H9 (cell line): ENCODE results near the gene MAD1L1. TPM values are rescaled to one million over a fixed set of nuclear protein-coding genes. Genes with fewer than 3 reads are reported as not detected.

ENCODE experiments used
- DNase-seq: peaks from one replicate; pipeline ENCODE4 v3.0.0-alpha.2; 2017
- H2AFZ ChIP-seq: one replicate; pipeline ENCODE4 v1.6.1; 2013; ENCODE audit warnings: mild to moderate bottlenecking, low read length, control low read depth, moderate library complexity
- H2AK5ac ChIP-seq: 2 replicates; pipeline ENCODE4 v1.6.1; 2013; ENCODE audit warnings: low read length, control low read depth, mixed read lengths; ENCODE audit not compliant: insufficient read length
- H2BK120ac ChIP-seq: one replicate; pipeline ENCODE4 v1.6.1; 2013; ENCODE audit warnings: low read depth, mild to moderate bottlenecking, low read length, control low read depth, inconsistent platforms; ENCODE audit not compliant: poor library complexity, severe bottlenecking
- H2BK12ac ChIP-seq: 2 replicates; pipeline ENCODE4 v1.6.1; 2013; ENCODE audit warnings: low read length, control low read depth, mixed read lengths, low read depth; ENCODE audit not compliant: insufficient read length
- H2BK15ac ChIP-seq: 2 replicates; pipeline ENCODE4 v1.6.1; 2013; ENCODE audit warnings: low read depth, low read length, control low read depth
- H2BK20ac ChIP-seq: one replicate; pipeline ENCODE4 v1.6.1; 2013; ENCODE audit warnings: low read depth, mild to moderate bottlenecking, low read length, control low read depth, inconsistent platforms; ENCODE audit not compliant: poor library complexity, severe bottlenecking
- H2BK5ac ChIP-seq: 2 replicates; pipeline ENCODE4 v1.6.1; 2013; ENCODE audit warnings: low read length, control low read depth, mixed read lengths; ENCODE audit not compliant: insufficient read length
- H3K14ac ChIP-seq: 2 replicates; pipeline ENCODE4 v1.6.1; 2013; ENCODE audit warnings: low read length, control low read depth; ENCODE audit not compliant: insufficient read depth
- H3K18ac ChIP-seq: 2 replicates; pipeline ENCODE4 v1.6.1; 2013; ENCODE audit warnings: low read depth, mild to moderate bottlenecking, mixed read lengths, low read length, control low read depth; ENCODE audit not compliant: insufficient read length
- H3K23ac ChIP-seq: 2 replicates; pipeline ENCODE4 v1.6.1; 2013; ENCODE audit warnings: low read length, control low read depth, mixed read lengths, low read depth; ENCODE audit not compliant: insufficient read length
- H3K23me2 ChIP-seq: 2 replicates; pipeline ENCODE4 v1.6.1; 2013; ENCODE audit warnings: low read depth, mild to moderate bottlenecking, mixed read lengths, low read length, control low read depth; ENCODE audit not compliant: insufficient read length, poor library complexity, severe bottlenecking
- H3K27ac ChIP-seq: 2 replicates; pipeline ENCODE4 v1.5.1; 2013; ENCODE audit warnings: low read length, control low read depth, mixed read lengths, low read depth; ENCODE audit not compliant: insufficient read length
- H3K27me3 ChIP-seq: 2 replicates; pipeline ENCODE4 v1.6.1; 2013; ENCODE audit warnings: low read length, control low read depth, inconsistent platforms; ENCODE audit not compliant: insufficient read depth
- H3K4ac ChIP-seq: 2 replicates; pipeline ENCODE4 v1.6.1; 2013; ENCODE audit warnings: low read depth, mild to moderate bottlenecking, control low read depth, inconsistent platforms, low read length, moderate library complexity
- H3K4me1 ChIP-seq: 2 replicates; pipeline ENCODE4 v1.6.1; 2013; ENCODE audit warnings: low read length, control low read depth, inconsistent platforms; ENCODE audit not compliant: insufficient read depth
- H3K4me2 ChIP-seq: 2 replicates; pipeline ENCODE4 v1.6.1; 2013; ENCODE audit warnings: low read length, control low read depth, mixed read lengths; ENCODE audit not compliant: insufficient read length, insufficient read depth
- H3K56ac ChIP-seq: 2 replicates; pipeline ENCODE4 v1.6.1; 2013; ENCODE audit warnings: low read depth, mild to moderate bottlenecking, mixed read lengths, low read length, control low read depth; ENCODE audit not compliant: insufficient read length
- H3K79me1 ChIP-seq: 2 replicates; pipeline ENCODE4 v1.6.1; 2013; ENCODE audit warnings: low read depth, mild to moderate bottlenecking, moderate library complexity, low read length, control low read depth, inconsistent platforms; ENCODE audit not compliant: insufficient read depth, poor library complexity, severe bottlenecking
- H3K79me2 ChIP-seq: 2 replicates; pipeline ENCODE4 v1.6.1; 2013; ENCODE audit warnings: low read length, control low read depth, inconsistent platforms; ENCODE audit not compliant: insufficient read depth
- H3K9ac ChIP-seq: 2 replicates; pipeline ENCODE4 v1.6.1; 2013; ENCODE audit warnings: low read length, control low read depth, mixed read lengths; ENCODE audit not compliant: insufficient read length; ENCODE audit errors: extremely low read depth
- H3K9me3 ChIP-seq: one replicate; pipeline ENCODE4 v1.6.1; 2013; ENCODE audit warnings: low read depth, low read length, inconsistent platforms; ENCODE audit not compliant: control insufficient read depth
- H3T11ph ChIP-seq: one replicate; pipeline ENCODE4 v1.6.1; 2013; ENCODE audit warnings: mild to moderate bottlenecking, low read length, control low read depth, inconsistent platforms
- H4K20me1 ChIP-seq: one replicate; pipeline ENCODE4 v1.6.1; 2013; ENCODE audit not compliant: control insufficient read depth, insufficient read length, insufficient read depth
- H4K5ac ChIP-seq: 2 replicates; pipeline ENCODE4 v1.6.1; 2013; ENCODE audit warnings: low read depth, mild to moderate bottlenecking, mixed read lengths, low read length, control low read depth; ENCODE audit not compliant: insufficient read length
- H4K8ac ChIP-seq: replicated peaks from 2 replicates; pipeline ENCODE4 v1.6.1; 2013; ENCODE audit warnings: low read length, control low read depth, mixed read lengths, low read depth; ENCODE audit not compliant: insufficient read length
- H4K91ac ChIP-seq: 2 replicates; pipeline ENCODE4 v1.6.1; 2013; ENCODE audit warnings: low read depth, mild to moderate bottlenecking, moderate library complexity, mixed read lengths, low read length, control low read depth; ENCODE audit not compliant: insufficient read length
- H3K27ac Mint-ChIP-seq, 3 experiments: 2 replicates in 2 of 3; 3 replicates in 1 of 3; pipeline ENCODE4 v1.8.0; 2020 to 2021; ENCODE audit warnings: mixed read lengths in 3 of 3, mild to moderate bottlenecking in 1 of 3, moderate library complexity in 1 of 3
- H3K27me3 Mint-ChIP-seq: 2 replicates; pipeline ENCODE4 v1.8.0; 2021; ENCODE audit warnings: low read depth, mild to moderate bottlenecking, moderate library complexity, mixed read lengths
- H3K36me3 Mint-ChIP-seq, 3 experiments: 2 replicates in 2 of 3; 3 replicates in 1 of 3; pipeline ENCODE4 v1.8.0; 2020 to 2021; ENCODE audit warnings: low read depth in 3 of 3, mixed read lengths in 3 of 3; ENCODE audit not compliant: insufficient read depth in 1 of 3
- H3K4me1 Mint-ChIP-seq, 2 experiments: 2 replicates each; pipeline ENCODE4 v1.8.0; 2020; ENCODE audit warnings: mixed read lengths in 2 of 2
- H3K4me3 Mint-ChIP-seq, 2 experiments: 2 replicates in 1 of 2; 3 replicates in 1 of 2; pipeline ENCODE4 v1.8.0; 2020 to 2021; ENCODE audit warnings: mild to moderate bottlenecking in 2 of 2, mixed read lengths in 2 of 2, moderate library complexity in 1 of 2
- H3K9me3 Mint-ChIP-seq, 2 experiments: 2 replicates in 1 of 2; 3 replicates in 1 of 2; pipeline ENCODE4 v1.8.0; 2020; ENCODE audit warnings: mild to moderate bottlenecking in 2 of 2, mixed read lengths in 2 of 2, moderate library complexity in 1 of 2
- WGBS: extraction: QIAGEN DNeasy Blood & Tissue Kit; methylation state at CpG from one replicate; pipeline ENCODE4 v1.1.7; 2013; ENCODE audit warnings: missing lambda C conversion rate, low lambda C conversion rate, mixed read lengths; ENCODE audit not compliant: insufficient read length; ENCODE audit errors: extremely low coverage; 5-methylcytosine and 5-hydroxymethylcytosine counted together
- total RNA-seq: library from RNA; stranded (reverse); gene quantifications from 2 replicates; pipeline ENCODE4 v1.2.1, GENCODE V29; 2021
- TF ChIP-seq, protein P1 (sequence below): fragments of 200-600 bp; sonication (generic); conservative IDR thresholded peaks from 3 replicates; pipeline ENCODE4 v1.8.0; 2021; ENCODE audit warnings: antibody characterized with exemption, mild to moderate bottlenecking

Gene MAD1L1
- total RNA-seq, 1 experiment from 2014 or later: 39.0 TPM

DNA sequence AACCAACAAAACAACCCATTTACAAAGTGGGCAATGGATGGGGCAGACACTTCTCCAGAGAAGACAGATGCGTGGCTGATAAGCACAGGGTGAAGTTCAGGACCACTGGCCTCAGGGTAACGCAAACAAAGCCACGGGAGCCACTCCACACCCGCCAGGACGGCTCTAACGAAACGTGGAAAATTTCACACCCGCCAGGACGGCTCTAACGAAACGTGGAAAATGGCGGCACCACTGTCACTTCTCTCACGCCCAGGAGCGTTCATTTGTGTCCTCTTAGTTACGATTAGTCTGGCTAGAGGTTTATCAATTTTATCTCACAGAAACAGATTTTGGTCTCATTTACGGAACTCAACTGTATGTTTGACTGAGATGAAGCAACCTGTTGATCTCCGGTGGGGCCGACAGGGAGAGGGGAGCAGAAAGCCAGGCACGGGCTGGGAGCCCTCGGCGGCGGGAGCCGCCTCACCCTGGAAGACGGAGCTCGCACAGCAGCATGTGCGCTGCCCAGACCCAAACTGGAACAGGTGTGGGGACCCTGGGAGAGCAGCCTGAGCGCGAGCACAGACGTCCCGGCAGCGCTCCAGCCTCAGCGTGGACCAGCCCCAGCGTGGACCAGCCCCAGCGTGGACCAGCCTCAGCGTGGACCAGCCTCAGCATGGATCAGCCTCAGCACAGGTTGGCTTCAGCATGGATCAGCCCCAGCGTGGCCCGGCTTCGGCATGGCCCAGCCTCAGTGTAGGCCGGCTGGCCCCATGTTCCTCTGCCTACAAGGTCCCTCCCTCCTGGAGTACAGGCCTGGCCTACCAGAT is 243.5 kb downstream of the MAD1L1 start:
- H2BK20ac ChIP-seq: no peak overlapping the region

More for the DNA sequence above, 243.5 kb downstream of the MAD1L1 start:
- H3K9me3 Mint-ChIP-seq: no peaks in the 10 kb centered on the region
- peaks cover 0 to 6% (median 0%) of the 10 kb centered on the region in 3 experiments; a peak in 1 of 7 replicates for H3K36me3 Mint-ChIP-seq
- Histone ChIP-seq H2BK15ac (no peak overlapping the region), H2BK5ac (no peak overlapping the region), H4K20me1 (no peaks in the 10 kb centered on the region), H4K5ac (no peak overlapping the region), H2AFZ (no peak overlapping the region), H3K9ac (no peak overlapping the region), H4K91ac (no peak overlapping the region), H3K79me1 (no peaks in the 10 kb centered on the region), H3K14ac (no peak overlapping the region; the same call in 1 of the 2 replicates), H4K8ac (no peak overlapping the region), H2AK5ac (no peak overlapping the region), H3K27ac (no peak overlapping the region), H3K27me3 (no peaks in the 10 kb centered on the region), H2BK120ac (no peak overlapping the region), H3K4me2 (no peak overlapping the region), H3K23me2 (no peaks in the 10 kb centered on the region), H3K18ac (no peak overlapping the region), H3K4ac (no peak overlapping the region), H3K4me1 (no peaks in the 10 kb centered on the region), H2BK12ac (no peak overlapping the region), H3K79me2 (no peaks in the 10 kb centered on the region), H3K9me3 (no peaks in the 10 kb centered on the region), H3T11ph (no peak overlapping the region), H3K56ac (no peak overlapping the region), H3K23ac (no peak overlapping the region)
- TF ChIP-seq, protein P1, sequence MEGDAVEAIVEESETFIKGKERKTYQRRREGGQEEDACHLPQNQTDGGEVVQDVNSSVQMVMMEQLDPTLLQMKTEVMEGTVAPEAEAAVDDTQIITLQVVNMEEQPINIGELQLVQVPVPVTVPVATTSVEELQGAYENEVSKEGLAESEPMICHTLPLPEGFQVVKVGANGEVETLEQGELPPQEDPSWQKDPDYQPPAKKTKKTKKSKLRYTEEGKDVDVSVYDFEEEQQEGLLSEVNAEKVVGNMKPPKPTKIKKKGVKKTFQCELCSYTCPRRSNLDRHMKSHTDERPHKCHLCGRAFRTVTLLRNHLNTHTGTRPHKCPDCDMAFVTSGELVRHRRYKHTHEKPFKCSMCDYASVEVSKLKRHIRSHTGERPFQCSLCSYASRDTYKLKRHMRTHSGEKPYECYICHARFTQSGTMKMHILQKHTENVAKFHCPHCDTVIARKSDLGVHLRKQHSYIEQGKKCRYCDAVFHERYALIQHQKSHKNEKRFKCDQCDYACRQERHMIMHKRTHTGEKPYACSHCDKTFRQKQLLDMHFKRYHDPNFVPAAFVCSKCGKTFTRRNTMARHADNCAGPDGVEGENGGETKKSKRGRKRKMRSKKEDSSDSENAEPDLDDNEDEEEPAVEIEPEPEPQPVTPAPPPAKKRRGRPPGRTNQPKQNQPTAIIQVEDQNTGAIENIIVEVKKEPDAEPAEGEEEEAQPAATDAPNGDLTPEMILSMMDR: no peak
- DNase-seq: no peak
- H3K27ac Mint-ChIP-seq: peak overlapping the region in 1 of 3 experiments; percentile 55; a peak in 2 of 7 replicates
- no CpG with 5 or more reads among the region's 39 CpGs for WGBS
- H3K4me1 Mint-ChIP-seq: peaks cover 17 to 20% of the 10 kb centered on the region in 2 experiments
- no peaks in the 10 kb centered on the region; the same call in 1 of the 2 replicates for H3K27me3 Mint-ChIP-seq
- H3K4me3 Mint-ChIP-seq: no peak overlapping the region
